HCT116 (cell line): ENCODE results near the gene WEE1. TPM values are rescaled to one million over a fixed set of nuclear protein-coding genes. Genes with fewer than 3 reads are reported as not detected.
A peak's percentile ranks its signal among the peaks of the same experiment; 100 is the strongest.

Experiments used
- ATAC-seq: fragments of 200-7000 bp; cut with Tn5 transposase; 2 replicates; pipeline ENCODE4 v1.9.1; 2020; ENCODE audit warnings: mild to moderate bottlenecking, moderate library complexity
- BruUV-seq: library from RNA; stranded (reverse); fragments of 400-500 nt; replicated peaks from 2 replicates; lab custom pipeline; 2021; lab: Mats Ljungman, UMichigan
- CTCF ChIA-PET: fragments of 300-600 bp; sonication (Branson Sonifier 250); formaldehyde crosslinking; loops from one replicate; lab custom pipeline; 2021; ENCODE audit warnings: antibody characterized with exemption; lab: Charles Lee
- POLR2A ChIA-PET: fragments of 300-600, 350-600 bp; sonication (Branson Sonifier 250); formaldehyde crosslinking; loops from one replicate; lab custom pipeline; 2021; ENCODE audit warnings: antibody characterized with exemption; lab: Charles Lee
- RAD21 ChIA-PET, 2 experiments: fragments of 300-600 bp; sonication (Branson Sonifier 250); formaldehyde crosslinking; loops; one replicate each; lab custom pipeline; 2023; ENCODE audit warnings: low total read pairs in 2 of 2; ENCODE audit not compliant: uncharacterized antibody in 2 of 2, unreplicated experiment in 2 of 2, low non-redundant PET in 1 of 2; lab: Charles Lee
- DNase-seq: peaks from one replicate; pipeline ENCODE4 v3.0.0-alpha.2; 2010; ENCODE audit warnings: low read depth, low spot score
- H2AFZ ChIP-seq: fragments of 200-600 bp; shearing (Covaris generic), sonication (generic); 2 replicates; pipeline ENCODE4 v1.6.1; 2017; ENCODE audit warnings: low read depth, mixed run types, mixed read lengths, antibody characterized with exemption, low read length; ENCODE audit not compliant: poor library complexity, severe bottlenecking
- H3K27ac ChIP-seq: 2 replicates; pipeline ENCODE4 v1.5.1; 2012; ENCODE audit warnings: low read depth, low read length
- H3K27me3 ChIP-seq: fragments of 200-600 bp; sonication (generic); 2 replicates; pipeline ENCODE4 v1.6.1; 2016; ENCODE audit warnings: mixed run types, low read length, mixed read lengths; ENCODE audit not compliant: insufficient read depth
- H3K36me3 ChIP-seq, 2 experiments: fragments of 200-500 bp in 1 of 2; fragments of 200-600 bp in 1 of 2; sonication (Bioruptor generic) in 1 of 2; sonication (generic) in 1 of 2; 2 replicates each; pipeline versions ENCODE4 v1.5.1 to v1.6.1; 2014 to 2016; ENCODE audit warnings: low read length in 2 of 2, inconsistent platforms in 1 of 2, mixed read lengths in 1 of 2, mixed run types in 1 of 2; ENCODE audit not compliant: insufficient read depth in 2 of 2, control insufficient read depth in 1 of 2
- H3K4me1 ChIP-seq, 2 experiments: fragments of 200-600 bp in 1 of 2; sonication (generic) in 1 of 2; 2 replicates each; pipeline versions ENCODE4 v1.5.1 to v1.6.1; 2012 to 2017; ENCODE audit warnings: low read length in 2 of 2, inconsistent platforms in 1 of 2, mild to moderate bottlenecking in 1 of 2, mixed read lengths in 1 of 2, mixed run types in 1 of 2, moderate library complexity in 1 of 2; ENCODE audit not compliant: insufficient read depth in 2 of 2, control insufficient read depth in 1 of 2
- H3K4me2 ChIP-seq: fragments of 200-600 bp; sonication (generic); 2 replicates; pipeline ENCODE4 v1.6.1; 2017; ENCODE audit warnings: mixed run types, low read length, mixed read lengths
- H3K4me3 ChIP-seq, 2 experiments: fragments of 200-600 bp in 1 of 2; sonication (generic) in 1 of 2; replicated peaks in 1 of 2; 2 replicates each; pipeline ENCODE4 v1.5.1; 2011 to 2016; ENCODE audit warnings: low read length in 2 of 2, control low read depth in 1 of 2, low read depth in 1 of 2, mild to moderate bottlenecking in 1 of 2, mixed read lengths in 1 of 2, mixed run types in 1 of 2
- H3K79me2 ChIP-seq: fragments of 200-600 bp; sonication (generic); 2 replicates; pipeline ENCODE4 v1.6.1; 2017; ENCODE audit warnings: mild to moderate bottlenecking, mixed run types, low read length, moderate library complexity, mixed read lengths; ENCODE audit not compliant: insufficient read depth
- H3K9ac ChIP-seq: fragments of 200-600 bp; sonication (generic); 2 replicates; pipeline ENCODE4 v1.6.1; 2016; ENCODE audit warnings: low read length, mixed read lengths
- H3K9me2 ChIP-seq: fragments of 200-600 bp; sonication (generic), shearing (Covaris generic); 2 replicates; pipeline ENCODE4 v1.6.1; 2017; ENCODE audit warnings: mixed run types, mild to moderate bottlenecking, moderate library complexity; ENCODE audit not compliant: insufficient read depth
- H3K9me3 ChIP-seq, 2 experiments: fragments of 200-500 bp in 1 of 2; fragments of 200-600 bp in 1 of 2; sonication (Bioruptor generic) in 1 of 2; sonication (generic) in 1 of 2; 2 replicates each; pipeline ENCODE4 v1.6.1; 2014 to 2017; ENCODE audit warnings: low read length in 2 of 2, mixed read lengths in 2 of 2, inconsistent platforms in 1 of 2, low read depth in 1 of 2, mild to moderate bottlenecking in 1 of 2, mixed run types in 1 of 2, moderate library complexity in 1 of 2; ENCODE audit not compliant: control insufficient read depth in 1 of 2, insufficient read depth in 1 of 2
- H4K20me1 ChIP-seq: fragments of 200-600 bp; sonication (generic), shearing (Covaris generic); 2 replicates; pipeline ENCODE4 v1.6.1; 2017; ENCODE audit warnings: mixed run types, mild to moderate bottlenecking, moderate library complexity; ENCODE audit not compliant: insufficient read depth
- ATF3 ChIP-seq: IDR thresholded peaks from 2 replicates; pipeline ENCODE4 v1.6.1; 2012
- CBX3 ChIP-seq: IDR thresholded peaks from 2 replicates; pipeline ENCODE4 v1.6.1; 2012; ENCODE audit warnings: low read depth
- CEBPB ChIP-seq: IDR thresholded peaks from 2 replicates; pipeline ENCODE4 v1.6.1; 2012; ENCODE audit warnings: low read depth
- CTCF ChIP-seq, 3 experiments: fragments of 200-600 bp in 1 of 3; sonication (generic) in 1 of 3; IDR thresholded peaks in 2 of 3; conservative IDR thresholded peaks in 1 of 3; 2 replicates each; pipeline ENCODE4 v1.5.1; 2012 to 2017; ENCODE audit warnings: low read depth in 2 of 3, low read length in 2 of 3, antibody characterized with exemption in 1 of 3, borderline replicate concordance in 1 of 3, control low read depth in 1 of 3, mild to moderate bottlenecking in 1 of 3, mixed read lengths in 1 of 3, mixed run types in 1 of 3, moderate library complexity in 1 of 3; ENCODE audit not compliant: insufficient read depth in 1 of 3
- EGR1 ChIP-seq: IDR thresholded peaks from 2 replicates; pipeline ENCODE4 v1.6.1; 2012; ENCODE audit warnings: low read depth
- MAX ChIP-seq: IDR thresholded peaks from 2 replicates; pipeline ENCODE4 v1.6.1; 2012
- SIN3A ChIP-seq: IDR thresholded peaks from 2 replicates; pipeline ENCODE4 v1.6.1; 2012; ENCODE audit warnings: low read depth
- SRF ChIP-seq: IDR thresholded peaks from 2 replicates; pipeline ENCODE4 v1.6.1; 2012; ENCODE audit warnings: low read depth
- YY1 ChIP-seq: IDR thresholded peaks from 2 replicates; pipeline ENCODE4 v1.6.1; 2011; ENCODE audit warnings: low read length, low read depth, moderate library complexity, mild to moderate bottlenecking; ENCODE audit not compliant: insufficient replicate concordance; ENCODE audit errors: extremely low read depth
- ZFX ChIP-seq: fragments of 450-650 bp; IDR thresholded peaks from 2 replicates; pipeline ENCODE4 v1.6.1; 2017
- ZNF274 ChIP-seq: fragments of 200-500 bp; sonication (Bioruptor generic); IDR thresholded peaks from 2 replicates; pipeline ENCODE4 v1.6.1; 2014; ENCODE audit warnings: mild to moderate bottlenecking, low read depth, low read length, inconsistent platforms
- intact Hi-C: fragments of 100-400 bp; cut with micrococcal nuclease; formaldehyde crosslinking; loops from 2 replicates; pipeline ENCODE4 v1.10.0; 2022
- total RNA-seq: library from RNA; stranded (reverse); gene quantifications from one replicate; pipeline ENCODE4 v1.2.1, GENCODE V29; 2021; ENCODE audit not compliant: unreplicated experiment

Gene WEE1
- total RNA-seq, 1 experiment from 2014 or later: 50.8 TPM

- Histone ChIP-seq H3K27me3 (no peaks in the 10 kb centered on the region), H3K79me2 (no peaks in the 10 kb centered on the region), H3K27ac (no peak overlapping the region), H3K36me3 (no peaks in the 10 kb centered on the region), H3K4me1 (peaks cover 8 to 19% of the 10 kb centered on the region in 2 experiments), H3K9ac (peak overlapping the region; percentile 20; the same call in 1 of the 2 replicates), H3K4me3 (peak overlapping the region in 1 of 2 experiments; percentile 19; a peak in 1 of 4 replicates), H4K20me1 (no peaks in the 10 kb centered on the region)
- intact Hi-C loops: no loop called here
- ChIA-PET CTCF (no interaction called here), RAD21 (no interaction called here)
- ATAC-seq (peak; percentile 45), DNase-seq (no peak)
- no TSS peak for BruUV-seq
- TF ChIP-seq YY1 (no peak), CEBPB (no peak), MAX (no peak), ZFX (no peak), ZNF274 (no peak), CTCF (IDR thresholded peaks at IDR 0.05 in 2 of 3, conservative IDR thresholded peaks at IDR 0.05 in 1 of 3; ENCODE audit: borderline replicate concordance in 1 of 3, insufficient read depth in 1 of 3, low read depth in 2 of 3, low read length in 2 of 3) (no peak), SIN3A (no peak), CBX3 (no peak), EGR1 (no peak), ATF3 (no peak), SRF (no peak)
- TF ChIP-seq, all 23 proteins: peak for 0
- H3K4me2 ChIP-seq: peak overlapping the region; percentile 59
- H3K9me3 ChIP-seq: no peaks in the 10 kb centered on the region
- H2AFZ ChIP-seq: peak overlapping the region; percentile 32
- POLR2A ChIA-PET: no interaction called here
- no peaks in the 10 kb centered on the region for H3K9me2 ChIP-seq
These were observed 27.8 kb downstream of the WEE1 start for GRCh38 chr11:9601037-9601875.
